ENCODE measurements around the gene LRPPRC.

LRPPRC gene

GRCh38 chr2:43846140-43846793 is 149.5 kb downstream of the LRPPRC start:
- TF ChIP-seq REST (IDR thresholded peaks at IDR 0.05; ENCODE audit: insufficient read depth in 1 of 2, low read depth in 2 of 2, low read length in 2 of 2) (no peak), SIN3A (IDR thresholded peaks at IDR 0.05; ENCODE audit: borderline replicate concordance, insufficient read depth, low read length) (no peak), FOXP2 (optimal IDR thresholded peaks at IDR 0.05; ENCODE audit: borderline replicate concordance, extremely low read depth, extremely low read length, insufficient read depth) (no peak), TAF1 (IDR thresholded peaks at IDR 0.05; ENCODE audit: borderline replicate concordance, insufficient read depth, low read length) (no peak), POLR2AphosphoS5 (IDR thresholded peaks at IDR 0.05; ENCODE audit: low read depth, low read length) (no peak)

- TF ChIP-seq SIN3A (IDR thresholded peaks at IDR 0.05; ENCODE audit: borderline replicate concordance, insufficient read depth, low read length) (no peak), TAF1 (IDR thresholded peaks at IDR 0.05; ENCODE audit: borderline replicate concordance, insufficient read depth, low read length) (no peak), FOXP2 (optimal IDR thresholded peaks at IDR 0.05; ENCODE audit: borderline replicate concordance, extremely low read depth, extremely low read length, insufficient read depth) (no peak), REST (IDR thresholded peaks at IDR 0.05; ENCODE audit: insufficient read depth in 1 of 2, low read depth in 2 of 2, low read length in 2 of 2) (no peak), POLR2AphosphoS5 (IDR thresholded peaks at IDR 0.05; ENCODE audit: low read depth, low read length) (no peak)
Observed at GRCh38 chr2:43845181-43845580, 150.6 kb downstream of the LRPPRC start.

- TF ChIP-seq TAF1 (IDR thresholded peaks at IDR 0.05; ENCODE audit: borderline replicate concordance, insufficient read depth, low read length), result no peak
- TF ChIP-seq FOXP2 (optimal IDR thresholded peaks at IDR 0.05; ENCODE audit: borderline replicate concordance, extremely low read depth, extremely low read length, insufficient read depth), result no peak
- no peak for TF ChIP-seq SIN3A (IDR thresholded peaks at IDR 0.05; ENCODE audit: borderline replicate concordance, insufficient read depth, low read length)
- no peak for TF ChIP-seq REST (IDR thresholded peaks at IDR 0.05; ENCODE audit: insufficient read depth in 1 of 2, low read depth in 2 of 2, low read length in 2 of 2)
- no peak for TF ChIP-seq POLR2AphosphoS5 (IDR thresholded peaks at IDR 0.05; ENCODE audit: low read depth, low read length)
Observed at GRCh38 chr2:43842866-43843226, 152.9 kb downstream of the LRPPRC start.

- no peak for TF ChIP-seq POLR2AphosphoS5 (IDR thresholded peaks at IDR 0.05; ENCODE audit: low read depth, low read length)
- TF ChIP-seq REST (IDR thresholded peaks at IDR 0.05; ENCODE audit: insufficient read depth in 1 of 2, low read depth in 2 of 2, low read length in 2 of 2), result no peak
- no peak for TF ChIP-seq FOXP2 (optimal IDR thresholded peaks at IDR 0.05; ENCODE audit: borderline replicate concordance, extremely low read depth, extremely low read length, insufficient read depth)
Observed at GRCh38 chr2:43841949-43842865, 153.6 kb downstream of the LRPPRC start.

Data from PFSK-1 (cell line).